ENCODE results near the gene PRKAG2. TPM values are rescaled to one million over a fixed set of nuclear protein-coding genes. Genes with fewer than 3 reads are reported as not detected.

Gene PRKAG2
- total RNA-seq, 2 experiments from 2014 or later: 39.3 to 42.3 TPM

DNA sequence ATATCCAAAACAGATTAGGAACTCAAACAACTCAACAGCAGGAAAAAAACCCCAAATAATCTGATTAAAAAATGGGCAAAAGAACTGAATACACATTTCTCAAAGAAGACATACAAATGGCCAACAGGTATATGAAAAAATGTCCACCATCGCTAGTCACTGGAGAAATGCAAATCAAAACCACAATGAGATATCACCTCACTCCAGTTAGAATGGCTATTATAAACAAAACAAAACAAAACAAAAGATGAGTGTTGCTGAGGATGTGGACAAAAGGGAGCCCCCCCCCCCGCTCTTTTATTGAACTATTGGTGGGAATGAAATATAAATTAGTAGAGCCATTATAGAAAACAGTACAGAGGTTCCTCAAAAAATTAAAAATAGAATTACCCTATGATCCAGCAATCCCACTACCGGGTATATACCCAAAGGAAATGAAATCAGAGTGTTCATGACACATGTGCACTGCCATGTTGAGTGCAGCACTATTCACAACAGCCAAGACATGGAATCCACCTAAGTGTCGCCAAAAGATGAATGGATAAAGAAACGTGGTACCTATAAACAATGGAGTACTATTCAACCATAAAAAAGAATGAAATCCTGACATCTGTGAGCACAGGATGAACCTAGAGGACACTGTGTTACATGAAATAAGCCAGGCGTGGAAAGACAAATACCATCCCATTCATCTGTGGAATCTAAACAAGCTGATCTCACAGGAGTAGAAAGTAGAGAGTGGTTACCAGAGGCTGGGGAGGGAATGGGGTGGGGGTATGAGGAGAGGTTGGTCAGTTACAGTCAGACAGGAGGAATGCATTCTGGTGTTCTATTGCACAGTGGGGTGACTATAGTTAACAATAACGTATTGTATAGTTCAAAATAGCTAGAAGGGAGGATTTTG is 279.1 kb downstream of the PRKAG2 start:
- no peaks in the 10 kb centered on the region for H3K4me1 ChIP-seq (ENCODE audit: insufficient read depth, low read length)
- POLR2A ChIA-PET: no interaction called here
- Mint-ChIP-seq H3K9me3 (no peaks in the 10 kb centered on the region), H3K27ac (no peak overlapping the region), H3K27me3 (no peaks in the 10 kb centered on the region), H3K36me3 (ENCODE audit: low read depth) (peaks cover 36% of the 10 kb centered on the region), H3K4me3 (no peak overlapping the region), H3K4me1 (ENCODE audit: low read depth) (peaks cover 16% of the 10 kb centered on the region)
- H3K36me3 ChIP-seq (ENCODE audit: insufficient read depth, low read length): peaks cover 23% of the 10 kb centered on the region
- CTCF ChIA-PET: no interaction called here
- intact Hi-C loops (cut with DNase I, micrococcal nuclease): no loop called here
- no peak overlapping the region for H3K4me3 ChIP-seq (ENCODE audit: low read length)
- DNase-seq: no peak
- ATAC-seq (ENCODE audit: poor library complexity): no peak
- H3K27me3 ChIP-seq (ENCODE audit: control insufficient read depth in 1 of 2, insufficient read depth in 2 of 2, low read length in 2 of 2): no peaks in the 10 kb centered on the region
- H3K9me3 ChIP-seq (ENCODE audit: control insufficient read depth in 1 of 2, insufficient read depth in 1 of 2, low read length in 2 of 2): no peaks in the 10 kb centered on the region
- H3K27ac ChIP-seq (ENCODE audit: low read depth in 1 of 2, low read length in 2 of 2): no peak overlapping the region
- TF ChIP-seq, protein P1, sequence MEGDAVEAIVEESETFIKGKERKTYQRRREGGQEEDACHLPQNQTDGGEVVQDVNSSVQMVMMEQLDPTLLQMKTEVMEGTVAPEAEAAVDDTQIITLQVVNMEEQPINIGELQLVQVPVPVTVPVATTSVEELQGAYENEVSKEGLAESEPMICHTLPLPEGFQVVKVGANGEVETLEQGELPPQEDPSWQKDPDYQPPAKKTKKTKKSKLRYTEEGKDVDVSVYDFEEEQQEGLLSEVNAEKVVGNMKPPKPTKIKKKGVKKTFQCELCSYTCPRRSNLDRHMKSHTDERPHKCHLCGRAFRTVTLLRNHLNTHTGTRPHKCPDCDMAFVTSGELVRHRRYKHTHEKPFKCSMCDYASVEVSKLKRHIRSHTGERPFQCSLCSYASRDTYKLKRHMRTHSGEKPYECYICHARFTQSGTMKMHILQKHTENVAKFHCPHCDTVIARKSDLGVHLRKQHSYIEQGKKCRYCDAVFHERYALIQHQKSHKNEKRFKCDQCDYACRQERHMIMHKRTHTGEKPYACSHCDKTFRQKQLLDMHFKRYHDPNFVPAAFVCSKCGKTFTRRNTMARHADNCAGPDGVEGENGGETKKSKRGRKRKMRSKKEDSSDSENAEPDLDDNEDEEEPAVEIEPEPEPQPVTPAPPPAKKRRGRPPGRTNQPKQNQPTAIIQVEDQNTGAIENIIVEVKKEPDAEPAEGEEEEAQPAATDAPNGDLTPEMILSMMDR (IDR thresholded peaks at IDR 0.05): no peak

DNA sequence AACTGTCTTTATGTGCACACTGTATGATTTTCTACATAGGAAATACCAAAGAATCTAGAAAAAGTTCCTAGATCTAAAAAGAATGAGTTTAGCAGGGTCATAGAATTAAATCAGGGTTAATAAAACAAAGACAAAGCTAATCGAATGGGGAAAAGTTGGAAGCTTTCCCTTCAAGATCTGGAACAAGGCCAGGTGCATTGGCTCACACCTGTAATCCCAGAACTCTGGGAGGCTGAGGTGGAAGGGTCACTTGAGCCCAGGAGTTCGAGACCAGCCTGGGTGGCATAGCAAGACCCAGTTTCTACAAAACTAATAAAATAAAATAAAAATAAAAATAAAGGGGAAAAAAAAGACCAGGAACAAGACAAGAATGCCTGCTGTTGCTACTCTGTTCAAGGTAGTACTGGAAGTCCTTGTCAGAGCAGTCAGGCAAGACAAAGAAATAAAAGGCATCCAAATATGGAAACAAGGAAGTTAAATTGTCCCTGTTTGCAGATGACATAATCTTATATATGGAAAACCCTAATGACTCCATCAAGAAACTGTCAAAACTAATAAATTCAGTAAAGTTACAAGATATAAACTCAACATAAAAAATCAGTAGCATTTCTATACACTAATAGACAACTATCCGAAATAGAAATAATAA is 281.1 kb downstream of the PRKAG2 start:
- intact Hi-C loops (cut with DNase I, micrococcal nuclease): no loop called here
- Histone ChIP-seq H3K36me3 (ENCODE audit: insufficient read depth, low read length) (peaks cover 26% of the 10 kb centered on the region), H3K4me3 (ENCODE audit: low read length) (no peak overlapping the region), H3K27ac (ENCODE audit: low read depth in 1 of 2, low read length in 2 of 2) (no peak overlapping the region), H3K9me3 (ENCODE audit: control insufficient read depth in 1 of 2, insufficient read depth in 1 of 2, low read length in 2 of 2) (no peaks in the 10 kb centered on the region), H3K27me3 (ENCODE audit: control insufficient read depth in 1 of 2, insufficient read depth in 2 of 2, low read length in 2 of 2) (no peaks in the 10 kb centered on the region), H3K4me1 (ENCODE audit: insufficient read depth, low read length) (no peaks in the 10 kb centered on the region)
- TF ChIP-seq, protein P1 (IDR thresholded peaks at IDR 0.05): no peak
- Mint-ChIP-seq H3K27ac (no peak overlapping the region), H3K4me3 (no peak overlapping the region), H3K36me3 (ENCODE audit: low read depth) (peaks cover 40% of the 10 kb centered on the region), H3K9me3 (no peaks in the 10 kb centered on the region), H3K27me3 (no peaks in the 10 kb centered on the region), H3K4me1 (ENCODE audit: low read depth) (peaks cover 16% of the 10 kb centered on the region)
- DNase-seq (no peak), ATAC-seq (ENCODE audit: poor library complexity) (no peak)
- POLR2A ChIA-PET: no interaction called here
- CTCF ChIA-PET: no interaction called here

DNA sequence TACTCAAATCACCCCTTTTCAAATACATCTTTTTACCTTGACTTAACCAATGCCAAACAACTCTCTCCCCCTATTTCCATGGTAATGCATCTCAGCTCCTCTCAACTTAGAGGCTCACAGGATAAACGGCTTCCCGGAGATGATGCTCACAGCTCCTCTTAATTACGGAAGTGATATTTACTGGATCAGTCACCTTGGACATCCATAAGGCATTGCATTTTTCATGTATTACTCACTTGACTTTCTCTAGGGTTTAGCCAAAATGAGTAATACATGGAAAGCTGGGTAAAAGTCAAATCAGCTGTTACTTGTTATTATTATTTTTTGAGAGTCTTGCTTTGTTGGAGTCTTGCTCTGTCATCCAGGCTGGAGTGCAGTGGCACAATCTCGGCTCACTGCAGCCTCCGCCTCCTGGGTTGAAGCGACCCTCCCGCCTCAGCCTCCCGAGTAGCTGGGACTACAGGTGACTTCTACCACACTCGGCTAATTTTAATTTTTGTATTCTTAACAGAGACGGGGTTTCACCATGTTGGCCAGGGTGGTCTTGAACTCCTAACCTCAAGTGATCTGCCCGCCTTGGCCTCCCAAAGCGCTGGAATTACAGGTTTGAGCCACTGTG is 283.9 kb downstream of the PRKAG2 start:
- Histone ChIP-seq H3K4me1 (ENCODE audit: insufficient read depth, low read length) (no peaks in the 10 kb centered on the region), H3K27me3 (ENCODE audit: control insufficient read depth in 1 of 2, insufficient read depth in 2 of 2, low read length in 2 of 2) (no peaks in the 10 kb centered on the region), H3K36me3 (ENCODE audit: insufficient read depth, low read length) (peaks cover 26% of the 10 kb centered on the region), H3K9me3 (ENCODE audit: control insufficient read depth in 1 of 2, insufficient read depth in 1 of 2, low read length in 2 of 2) (no peaks in the 10 kb centered on the region), H3K27ac (ENCODE audit: low read depth in 1 of 2, low read length in 2 of 2) (no peak overlapping the region), H3K4me3 (ENCODE audit: low read length) (no peak overlapping the region)
- H3K27ac Mint-ChIP-seq: no peak overlapping the region
- peaks cover 49% of the 10 kb centered on the region for H3K36me3 Mint-ChIP-seq (ENCODE audit: low read depth)
- H3K4me1 Mint-ChIP-seq (ENCODE audit: low read depth): peaks cover 11% of the 10 kb centered on the region
- CTCF ChIA-PET: no interaction called here
- DNase-seq: no peak
- POLR2A ChIA-PET: no interaction called here
- TF ChIP-seq, protein P1 (IDR thresholded peaks at IDR 0.05): no peak
- no peaks in the 10 kb centered on the region for H3K27me3 Mint-ChIP-seq
- no peak overlapping the region for H3K4me3 Mint-ChIP-seq
- intact Hi-C loops (cut with DNase I, micrococcal nuclease): no loop called here
- no peak for ATAC-seq (ENCODE audit: poor library complexity)
- H3K9me3 Mint-ChIP-seq: no peaks in the 10 kb centered on the region
